Measurements from ENCODE around the gene ZNF592. TPM values are rescaled to one million over a fixed set of nuclear protein-coding genes. Genes with fewer than 3 reads are reported as not detected.

ZNF592 gene
- total and polyA plus RNA-seq, 2 of the 13 experiments (the other 11 are each of a cell fraction or from before 2014, with no cell fraction given), result 8.2 to 9.8 TPM

GRCh38 chr15:84716036-84716732 lies 32.2 kb upstream of the ZNF592 start, which contains the start of gene SEC11A (continued):
- TF ChIP-seq SCMH1 (CRISPR knock-in tag; IDR thresholded peaks at IDR 0.05; ENCODE audit: borderline replicate concordance) (no peak), IRF1 (CRISPR knock-in tag; IDR thresholded peaks at IDR 0.05; ENCODE audit: low read depth) (no peak), TAF15 (IDR thresholded peaks at IDR 0.05; ENCODE audit: low read depth, low read length, poor library complexity, severe bottlenecking) (peak; percentile 69), ZNF256 (CRISPR knock-in tag; conservative IDR thresholded peaks at IDR 0.05) (0 out of 2 replicates have a peak, but pooled peaks have one; percentile 25), ZNF180 (CRISPR knock-in tag; IDR thresholded peaks at IDR 0.05; ENCODE audit: borderline replicate concordance, low read depth) (0 out of 2 replicates have a peak, but pooled peaks have one; percentile 35), REL (CRISPR knock-in tag; conservative IDR thresholded peaks at IDR 0.05) (no peak), ZNF274 (CRISPR knock-in tag; IDR thresholded peaks at IDR 0.05) (peak; percentile 79), ZNF782 (CRISPR knock-in tag; IDR thresholded peaks at IDR 0.05; ENCODE audit: borderline replicate concordance) (no peak), JUND (CRISPR knock-in tag; IDR thresholded peaks at IDR 0.05) (no peak), CREM (IDR thresholded peaks at IDR 0.05) (no peak; the same call in 1 of the 2 replicates), CREM (CRISPR knock-in tag; IDR thresholded peaks at IDR 0.05) (peak; percentile 16; the same call in 1 of the 2 replicates), HNRNPL (IDR thresholded peaks at IDR 0.05; ENCODE audit: low read depth, low read length) (peak; percentile 97), ZNF709 (CRISPR knock-in tag; IDR thresholded peaks at IDR 0.05) (peak; percentile 83; the same call in 1 of the 2 replicates), MYNN (CRISPR knock-in tag; IDR thresholded peaks at IDR 0.05; ENCODE audit: low read depth) (no peak; the same call in 1 of the 2 replicates), POLR2A (IDR thresholded peaks at IDR 0.05; ENCODE audit: insufficient read depth in 1 of 2, low read depth in 2 of 2, low read length in 2 of 2) (peak; percentile 79), CENPT (CRISPR knock-in tag; IDR thresholded peaks at IDR 0.05; ENCODE audit: low read depth) (peak; percentile 87), STAT5B (CRISPR knock-in tag; IDR thresholded peaks at IDR 0.05) (0 out of 2 replicates have a peak, but pooled peaks have one; percentile 77), ZKSCAN5 (CRISPR knock-in tag; IDR thresholded peaks at IDR 0.05) (0 out of 2 replicates have a peak, but pooled peaks have one; percentile 41), FOXO4 (CRISPR knock-in tag; conservative IDR thresholded peaks at IDR 0.05) (no peak), MAFF (IDR thresholded peaks at IDR 0.05; ENCODE audit: low read depth, low read length) (no peak), SIN3B (IDR thresholded peaks at IDR 0.05; ENCODE audit: low read length) (peak; percentile 71; the same call in 1 of the 2 replicates), HNF4A (CRISPR knock-in tag; IDR thresholded peaks at IDR 0.05) (peak; percentile 43), DMAP1 (CRISPR knock-in tag; IDR thresholded peaks at IDR 0.05) (peak; percentile 95), HOXA5 (CRISPR knock-in tag; IDR thresholded peaks at IDR 0.05) (peak; percentile 83)
- TF ChIP-seq, protein P1, sequence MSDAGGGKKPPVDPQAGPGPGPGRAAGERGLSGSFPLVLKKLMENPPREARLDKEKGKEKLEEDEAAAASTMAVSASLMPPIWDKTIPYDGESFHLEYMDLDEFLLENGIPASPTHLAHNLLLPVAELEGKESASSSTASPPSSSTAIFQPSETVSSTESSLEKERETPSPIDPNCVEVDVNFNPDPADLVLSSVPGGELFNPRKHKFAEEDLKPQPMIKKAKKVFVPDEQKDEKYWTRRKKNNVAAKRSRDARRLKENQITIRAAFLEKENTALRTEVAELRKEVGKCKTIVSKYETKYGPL (CRISPR knock-in tag; IDR thresholded peaks at IDR 0.05), result peak; percentile 48; the same call in 1 of the 2 replicates
- TF ChIP-seq, protein P2, sequence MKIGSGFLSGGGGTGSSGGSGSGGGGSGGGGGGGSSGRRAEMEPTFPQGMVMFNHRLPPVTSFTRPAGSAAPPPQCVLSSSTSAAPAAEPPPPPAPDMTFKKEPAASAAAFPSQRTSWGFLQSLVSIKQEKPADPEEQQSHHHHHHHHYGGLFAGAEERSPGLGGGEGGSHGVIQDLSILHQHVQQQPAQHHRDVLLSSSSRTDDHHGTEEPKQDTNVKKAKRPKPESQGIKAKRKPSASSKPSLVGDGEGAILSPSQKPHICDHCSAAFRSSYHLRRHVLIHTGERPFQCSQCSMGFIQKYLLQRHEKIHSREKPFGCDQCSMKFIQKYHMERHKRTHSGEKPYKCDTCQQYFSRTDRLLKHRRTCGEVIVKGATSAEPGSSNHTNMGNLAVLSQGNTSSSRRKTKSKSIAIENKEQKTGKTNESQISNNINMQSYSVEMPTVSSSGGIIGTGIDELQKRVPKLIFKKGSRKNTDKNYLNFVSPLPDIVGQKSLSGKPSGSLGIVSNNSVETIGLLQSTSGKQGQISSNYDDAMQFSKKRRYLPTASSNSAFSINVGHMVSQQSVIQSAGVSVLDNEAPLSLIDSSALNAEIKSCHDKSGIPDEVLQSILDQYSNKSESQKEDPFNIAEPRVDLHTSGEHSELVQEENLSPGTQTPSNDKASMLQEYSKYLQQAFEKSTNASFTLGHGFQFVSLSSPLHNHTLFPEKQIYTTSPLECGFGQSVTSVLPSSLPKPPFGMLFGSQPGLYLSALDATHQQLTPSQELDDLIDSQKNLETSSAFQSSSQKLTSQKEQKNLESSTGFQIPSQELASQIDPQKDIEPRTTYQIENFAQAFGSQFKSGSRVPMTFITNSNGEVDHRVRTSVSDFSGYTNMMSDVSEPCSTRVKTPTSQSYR (CRISPR knock-in tag; IDR thresholded peaks at IDR 0.05; ENCODE audit: borderline replicate concordance), result peak; percentile 54; the same call in 1 of the 2 replicates
